Sigmoid colon (tissue), 7 donors: ENCODE data around the gene RHOJ. TPM values are rescaled to one million over a fixed set of nuclear protein-coding genes. Genes with fewer than 3 reads are reported as not detected.

Experiments
- DNase-seq: peaks from one replicate; pipeline ENCODE4 v3.0.0-alpha.2; 2019
- H3K27ac ChIP-seq, 4 donors: fragments of 200-600 bp; sonication (generic); one replicate each; pipeline ENCODE4 v1.5.1; 2016 to 2019; ENCODE audit warnings: mild to moderate bottlenecking in 1 of 4
- H3K27me3 ChIP-seq, 3 donors: fragments of 200-600 bp; sonication (generic); one replicate each; pipeline ENCODE4 v1.5.1; 2019; ENCODE audit warnings: mild to moderate bottlenecking in 1 of 3
- H3K36me3 ChIP-seq, 4 donors: fragments of 200-600 bp; sonication (generic); one replicate each; pipeline ENCODE4 v1.5.1; 2016 to 2019
- H3K4me1 ChIP-seq, 4 donors: fragments of 200-600 bp; sonication (generic); one replicate each; pipeline ENCODE4 v1.5.1; 2017 to 2019
- H3K4me3 ChIP-seq, 4 donors: fragments of 200-600 bp; sonication (generic); one replicate each; pipeline ENCODE4 v1.5.1; 2017 to 2019; ENCODE audit warnings: mild to moderate bottlenecking in 2 of 4, moderate library complexity in 1 of 4
- H3K9me3 ChIP-seq, 4 donors: fragments of 200-600 bp in 3 of 4; sonication (generic) in 3 of 4; one replicate each; pipeline versions ENCODE4 v1.5.1 to v1.6.1; 2013 to 2019
- EP300 ChIP-seq, 4 donors: sonication (generic); formaldehyde crosslinking; IDR thresholded peaks; one replicate each; pipeline ENCODE4 v1.6.1; 2017; ENCODE audit warnings: antibody characterized with exemption in 4 of 4
- POLR2A ChIP-seq, 2 donors: fragments of 450-650 bp; IDR thresholded peaks; one replicate each; pipeline ENCODE4 v1.6.1; 2016; ENCODE audit warnings: antibody characterized with exemption in 2 of 2, mild to moderate bottlenecking in 2 of 2, moderate library complexity in 2 of 2
- POLR2AphosphoS5 ChIP-seq, 4 donors: sonication (generic); formaldehyde crosslinking; IDR thresholded peaks; one replicate each; pipeline ENCODE4 v1.6.1; 2017; ENCODE audit warnings: antibody characterized with exemption in 4 of 4
- WGBS, 2 donors: extraction: QIAGEN DNeasy Blood & Tissue Kit; methylation state at CpG; one replicate each; pipeline ENCODE4 v1.1.7; 2013; 5-methylcytosine and 5-hydroxymethylcytosine counted together
- intact Hi-C: fragments of 100-400 bp; cut with DNase I; formaldehyde crosslinking; loops from one replicate; pipeline ENCODE4 v1.15.1; 2023
- polyA plus RNA-seq, 3 donors: library from polyadenylated mRNA; stranded (reverse); fragments of 200-250 nt; gene quantifications; one replicate each; pipeline ENCODE4 v1.2.3, GENCODE V29; 2013
- total RNA-seq, 4 donors: library from RNA; depleted of rRNA; stranded (reverse); fragments of >200 nt; gene quantifications; one replicate each; pipeline ENCODE4 v1.1.0, GENCODE V29; 2016
- TF ChIP-seq, protein P1 (sequence below), 4 experiments: fragments of 450-650 bp in 3 of 4; fragments of 200-600 bp in 1 of 4; IDR thresholded peaks; one replicate each; pipeline ENCODE4 v1.5.1; 2016 to 2019; ENCODE audit warnings: antibody characterized with exemption in 4 of 4, mild to moderate bottlenecking in 3 of 4, moderate library complexity in 2 of 4
- donor health status: healthy with polysubstance abuse.
- donor health status: Bipolar disorder and iron deficiency.
- donor health status: healthy.

Gene RHOJ
- total and polyA plus RNA-seq, 7 donors, result 1.6 to 28.5 (median 6.6) TPM

- intact Hi-C loops, result no loop called here
- Histone ChIP-seq H3K36me3 (no peaks in the 10 kb centered on the region), H3K4me1 (no peaks in the 10 kb centered on the region), H3K27me3 (no peaks in the 10 kb centered on the region), H3K9me3 (no peaks in the 10 kb centered on the region), H3K4me3 (no peak overlapping the region), H3K27ac (no peak overlapping the region)
- TF ChIP-seq, protein P1, sequence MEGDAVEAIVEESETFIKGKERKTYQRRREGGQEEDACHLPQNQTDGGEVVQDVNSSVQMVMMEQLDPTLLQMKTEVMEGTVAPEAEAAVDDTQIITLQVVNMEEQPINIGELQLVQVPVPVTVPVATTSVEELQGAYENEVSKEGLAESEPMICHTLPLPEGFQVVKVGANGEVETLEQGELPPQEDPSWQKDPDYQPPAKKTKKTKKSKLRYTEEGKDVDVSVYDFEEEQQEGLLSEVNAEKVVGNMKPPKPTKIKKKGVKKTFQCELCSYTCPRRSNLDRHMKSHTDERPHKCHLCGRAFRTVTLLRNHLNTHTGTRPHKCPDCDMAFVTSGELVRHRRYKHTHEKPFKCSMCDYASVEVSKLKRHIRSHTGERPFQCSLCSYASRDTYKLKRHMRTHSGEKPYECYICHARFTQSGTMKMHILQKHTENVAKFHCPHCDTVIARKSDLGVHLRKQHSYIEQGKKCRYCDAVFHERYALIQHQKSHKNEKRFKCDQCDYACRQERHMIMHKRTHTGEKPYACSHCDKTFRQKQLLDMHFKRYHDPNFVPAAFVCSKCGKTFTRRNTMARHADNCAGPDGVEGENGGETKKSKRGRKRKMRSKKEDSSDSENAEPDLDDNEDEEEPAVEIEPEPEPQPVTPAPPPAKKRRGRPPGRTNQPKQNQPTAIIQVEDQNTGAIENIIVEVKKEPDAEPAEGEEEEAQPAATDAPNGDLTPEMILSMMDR (IDR thresholded peaks at IDR 0.05), result no peak
- TF ChIP-seq POLR2A (IDR thresholded peaks at IDR 0.05), result no peak
- 91 to 95% methylated on average over 3 of the region's 3 CpGs for WGBS, 2 donors
- DNase-seq, result no peak
Measured at GRCh38 chr14:63191211-63191610, 13.0 kb upstream of the RHOJ start.

GRCh38 chr14:63192085-63192484 lies 12.2 kb upstream of the RHOJ start:
- WGBS, 2 donors, result 49 to 55% methylated on average over 2 of the region's 2 CpGs
- no peaks in the 10 kb centered on the region for H3K27me3 ChIP-seq
- TF ChIP-seq POLR2AphosphoS5 (IDR thresholded peaks at IDR 0.05) (peak in 1 of 4 donors; percentile 12), POLR2A (IDR thresholded peaks at IDR 0.05) (no peak)
- no peak for DNase-seq
- H3K4me1 ChIP-seq, result no peaks in the 10 kb centered on the region
- no peak overlapping the region for H3K4me3 ChIP-seq
- H3K36me3 ChIP-seq, result no peaks in the 10 kb centered on the region
- intact Hi-C loops, result no loop called here
- peak overlapping the region in 1 of 4 donors; percentile 17 for H3K27ac ChIP-seq
- no peaks in the 10 kb centered on the region for H3K9me3 ChIP-seq

- intact Hi-C loops, result no loop called here
- Histone ChIP-seq H3K4me3 (no peak overlapping the region), H3K27ac (no peak overlapping the region), H3K27me3 (no peaks in the 10 kb centered on the region), H3K36me3 (no peaks in the 10 kb centered on the region), H3K9me3 (no peaks in the 10 kb centered on the region), H3K4me1 (no peaks in the 10 kb centered on the region)
- TF ChIP-seq POLR2AphosphoS5 (IDR thresholded peaks at IDR 0.05), result no peak
- no peak for DNase-seq
- 92 to 95% methylated on average over 2 of the region's 2 CpGs for WGBS, 2 donors
Measured at GRCh38 chr14:63193236-63193635, 11.0 kb upstream of the RHOJ start.

- no peak for DNase-seq
- no peaks in the 10 kb centered on the region for H3K36me3 ChIP-seq
- peaks cover 0 to 12% (median 8%) of the 10 kb centered on the region in 4 donors for H3K4me1 ChIP-seq
- no peaks in the 10 kb centered on the region for H3K27me3 ChIP-seq
- intact Hi-C loops, result no loop called here
- no peak overlapping the region for H3K4me3 ChIP-seq
- TF ChIP-seq POLR2AphosphoS5 (IDR thresholded peaks at IDR 0.05), result no peak
- TF ChIP-seq POLR2A (IDR thresholded peaks at IDR 0.05), result no peak
- TF ChIP-seq EP300 (IDR thresholded peaks at IDR 0.05), result no peak
- TF ChIP-seq, protein P1 (IDR thresholded peaks at IDR 0.05), result no peak
- H3K27ac ChIP-seq, result no peak overlapping the region
- WGBS, 2 donors, result 86 to 90% methylated on average over 5 of the region's 5 CpGs
- H3K9me3 ChIP-seq, result no peaks in the 10 kb centered on the region
Measured at GRCh38 chr14:63200035-63200740, 4.1 kb upstream of the RHOJ start.

DNA sequence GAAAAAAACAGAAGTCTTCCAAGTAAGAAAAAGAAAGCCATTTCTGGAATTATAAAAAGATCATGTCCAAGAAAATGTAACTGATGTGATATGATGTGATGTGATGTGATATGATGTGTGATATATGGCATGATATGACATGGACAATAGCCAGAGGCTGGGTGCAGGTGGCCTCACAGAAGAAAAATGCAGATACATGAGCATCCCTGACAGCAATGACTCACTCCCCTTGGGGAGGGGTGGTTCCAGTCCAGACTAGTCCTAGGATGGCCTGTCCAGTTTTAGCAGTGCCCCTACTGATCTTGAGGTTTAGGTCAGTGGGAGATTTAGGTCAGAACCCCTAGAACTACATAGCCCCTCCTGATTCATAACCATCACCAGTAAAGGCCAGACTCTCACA lies 3.5 kb upstream of the RHOJ start:
- no peaks in the 10 kb centered on the region for H3K36me3 ChIP-seq
- H3K4me1 ChIP-seq, result peaks cover 0 to 18% (median 8%) of the 10 kb centered on the region in 4 donors
- no peaks in the 10 kb centered on the region for H3K9me3 ChIP-seq
- no peak overlapping the region for H3K27ac ChIP-seq
- no peaks in the 10 kb centered on the region for H3K27me3 ChIP-seq
- no peak for DNase-seq
- no peak overlapping the region for H3K4me3 ChIP-seq
- intact Hi-C loops, result no loop called here
- no peak for TF ChIP-seq POLR2AphosphoS5 (IDR thresholded peaks at IDR 0.05)
- TF ChIP-seq, protein P1 (IDR thresholded peaks at IDR 0.05), result no peak
- TF ChIP-seq POLR2A (IDR thresholded peaks at IDR 0.05), result no peak
- no peak for TF ChIP-seq EP300 (IDR thresholded peaks at IDR 0.05)

- peak overlapping the region in 3 of 4 donors; percentile 85 to 91 (median 86) for H3K27ac ChIP-seq
- TF ChIP-seq POLR2A (IDR thresholded peaks at IDR 0.05), result no peak
- TF ChIP-seq, protein P1 (IDR thresholded peaks at IDR 0.05), result no peak
- no peak for TF ChIP-seq POLR2AphosphoS5 (IDR thresholded peaks at IDR 0.05)
- TF ChIP-seq EP300 (IDR thresholded peaks at IDR 0.05), result no peak
- H3K9me3 ChIP-seq, result no peaks in the 10 kb centered on the region
- peaks cover 0 to 33% (median 17%) of the 10 kb centered on the region in 4 donors for H3K4me1 ChIP-seq
- intact Hi-C loops, result no loop called here
- no peaks in the 10 kb centered on the region for H3K36me3 ChIP-seq
- H3K4me3 ChIP-seq, result no peak overlapping the region
- no peak for DNase-seq
- WGBS, 2 donors, result 92 to 96% methylated on average over 2 of the region's 2 CpGs
- no peaks in the 10 kb centered on the region for H3K27me3 ChIP-seq
Measured at GRCh38 chr14:63203015-63203414, 1.2 kb upstream of the RHOJ start.
